Measurements from ENCODE around the gene DCPS.

DNA sequence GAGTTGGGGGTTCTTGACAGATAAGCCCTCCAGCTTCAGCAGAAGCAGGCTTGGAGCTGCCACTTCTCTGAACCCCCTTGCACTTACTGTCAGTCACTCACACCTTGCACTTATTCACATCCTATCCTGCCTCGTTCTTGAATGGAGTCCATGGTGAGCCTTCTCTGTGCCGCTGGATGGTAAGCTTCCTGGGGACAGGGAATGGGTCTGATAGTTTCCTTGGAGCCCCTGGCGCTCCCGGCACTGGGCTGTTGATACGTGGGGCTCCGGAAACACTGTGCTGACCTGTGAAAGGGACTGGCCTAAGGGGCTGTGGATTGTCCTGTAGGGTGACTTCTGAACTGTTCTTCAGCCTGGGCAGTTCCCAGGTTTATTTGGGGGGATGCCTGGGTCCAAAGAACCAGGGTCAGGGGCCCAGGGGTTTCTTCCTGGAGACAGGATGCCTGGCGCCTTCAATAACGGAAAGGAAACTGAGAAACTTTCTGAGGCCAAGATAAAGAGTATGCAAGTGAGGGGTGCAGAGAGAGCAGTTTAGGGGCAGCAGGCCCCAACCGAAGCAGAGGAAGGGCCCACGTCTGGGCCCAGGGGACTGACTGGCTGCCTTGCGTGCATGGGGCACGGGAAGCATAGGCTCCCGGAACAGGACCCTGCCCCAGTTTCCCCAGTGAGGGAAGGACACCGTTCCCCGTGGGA, 50.9 kb downstream of the DCPS start:
- TF ChIP-seq, protein P1, sequence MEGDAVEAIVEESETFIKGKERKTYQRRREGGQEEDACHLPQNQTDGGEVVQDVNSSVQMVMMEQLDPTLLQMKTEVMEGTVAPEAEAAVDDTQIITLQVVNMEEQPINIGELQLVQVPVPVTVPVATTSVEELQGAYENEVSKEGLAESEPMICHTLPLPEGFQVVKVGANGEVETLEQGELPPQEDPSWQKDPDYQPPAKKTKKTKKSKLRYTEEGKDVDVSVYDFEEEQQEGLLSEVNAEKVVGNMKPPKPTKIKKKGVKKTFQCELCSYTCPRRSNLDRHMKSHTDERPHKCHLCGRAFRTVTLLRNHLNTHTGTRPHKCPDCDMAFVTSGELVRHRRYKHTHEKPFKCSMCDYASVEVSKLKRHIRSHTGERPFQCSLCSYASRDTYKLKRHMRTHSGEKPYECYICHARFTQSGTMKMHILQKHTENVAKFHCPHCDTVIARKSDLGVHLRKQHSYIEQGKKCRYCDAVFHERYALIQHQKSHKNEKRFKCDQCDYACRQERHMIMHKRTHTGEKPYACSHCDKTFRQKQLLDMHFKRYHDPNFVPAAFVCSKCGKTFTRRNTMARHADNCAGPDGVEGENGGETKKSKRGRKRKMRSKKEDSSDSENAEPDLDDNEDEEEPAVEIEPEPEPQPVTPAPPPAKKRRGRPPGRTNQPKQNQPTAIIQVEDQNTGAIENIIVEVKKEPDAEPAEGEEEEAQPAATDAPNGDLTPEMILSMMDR (IDR thresholded peaks at IDR 0.05) = no peak
- no peak for TF ChIP-seq POLR2A (IDR thresholded peaks at IDR 0.05)

All from Peyer's patch (tissue), 4 donors.